Spleen (tissue), 11 donors: ENCODE data around the gene ST3GAL3. TPM values are rescaled to one million over a fixed set of nuclear protein-coding genes. Genes with fewer than 3 reads are reported as not detected.

Experiments used
- DNase-seq: peaks from one replicate; pipeline ENCODE4 v3.0.0-alpha.2; 2020
- H3K27ac ChIP-seq, 8 donors: fragments of 200-600 bp; sonication (generic) in 7 of 8; 1 replicate in 4 of 8; 2 replicates in 4 of 8; pipeline versions ENCODE4 v1.5.0 to v1.8.0; 2016 to 2021; ENCODE audit warnings: inconsistent platforms in 4 of 8, mild to moderate bottlenecking in 4 of 8, moderate library complexity in 1 of 8
- H3K27me3 ChIP-seq, 7 donors: fragments of 200-600 bp; sonication (generic) in 6 of 7; replicated peaks in 1 of 7; 1 replicate in 4 of 7; 2 replicates in 3 of 7; pipeline versions ENCODE4 v1.5.0 to v1.8.0; 2016 to 2021; ENCODE audit warnings: inconsistent platforms in 3 of 7, mild to moderate bottlenecking in 1 of 7
- H3K36me3 ChIP-seq, 6 donors: fragments of 200-600 bp; sonication (generic) in 5 of 6; 1 replicate in 4 of 6; 2 replicates in 2 of 6; pipeline versions ENCODE4 v1.5.0 to v1.8.0; 2016 to 2021; ENCODE audit warnings: inconsistent platforms in 2 of 6
- H3K4me1 ChIP-seq, 6 donors: fragments of 200-600 bp; sonication (generic) in 5 of 6; 1 replicate in 3 of 6; 2 replicates in 3 of 6; pipeline versions ENCODE4 v1.5.0 to v1.8.0; 2016 to 2021; ENCODE audit warnings: inconsistent platforms in 3 of 6
- H3K4me3 ChIP-seq, 8 donors: fragments of 200-600 bp; sonication (generic) in 7 of 8; 1 replicate in 4 of 8; 2 replicates in 4 of 8; pipeline versions ENCODE4 v1.5.0 to v1.8.0; 2016 to 2021; ENCODE audit warnings: inconsistent platforms in 4 of 8, mild to moderate bottlenecking in 4 of 8, moderate library complexity in 2 of 8
- H3K9me3 ChIP-seq, 8 donors: fragments of 200-600 bp; sonication (generic) in 7 of 8; 1 replicate in 4 of 8; 2 replicates in 4 of 8; pipeline versions ENCODE4 v1.5.0 to v1.8.0; 2016 to 2021; ENCODE audit warnings: inconsistent platforms in 4 of 8
- POLR2A ChIP-seq, 3 donors: fragments of 450-650 bp; IDR thresholded peaks; one replicate each; pipeline ENCODE4 v1.5.1; 2017; ENCODE audit warnings: antibody characterized with exemption in 3 of 3, mild to moderate bottlenecking in 1 of 3
- POLR2AphosphoS5 ChIP-seq, 3 donors: sonication (generic); formaldehyde crosslinking; IDR thresholded peaks; one replicate each; pipeline ENCODE4 v1.5.1; 2017; ENCODE audit warnings: antibody characterized with exemption in 3 of 3
- WGBS, 5 donors: extraction: QIAGEN DNeasy Blood & Tissue Kit in 3 of 5; methylation state at CpG; one replicate each; pipeline versions ENCODE4 v1.1.5 to v1.1.7; 2013 to 2018; 5-methylcytosine and 5-hydroxymethylcytosine counted together
- intact Hi-C: fragments of 100-400 bp; cut with DNase I; formaldehyde crosslinking; loops from one replicate; pipeline ENCODE4 v1.15.0; 2023; ENCODE audit warnings: low total_unique reads
- polyA plus RNA-seq, 3 donors: library from polyadenylated mRNA; stranded (reverse); fragments of 200-250 nt; gene quantifications; one replicate each; pipeline ENCODE4 v1.2.1, GENCODE V29; 2013
- total RNA-seq, 7 donors: library from RNA; depleted of rRNA in 3 of 7; stranded (reverse); fragments of >200 nt in 3 of 7; fragmentation: NEBNext Ultra II Directional in 4 of 7; extraction: Animal tissue kit (Norgen Biotek cat#: 25700) in 4 of 7; gene quantifications; one replicate each; pipeline versions ENCODE4 v1.1.0 to v1.2.1, GENCODE V29; 2016 to 2021
- TF ChIP-seq, protein P1 (sequence below), 11 experiments: fragments of 200-600 bp in 7 of 11; fragments of 450-650 bp in 4 of 11; sonication (generic) in 4 of 11; IDR thresholded peaks in 8 of 11; conservative IDR thresholded peaks in 3 of 11; 1 replicate in 7 of 11; 2 replicates in 4 of 11; pipeline versions ENCODE4 v1.4.0 to v1.8.0; 2016 to 2021; ENCODE audit warnings: antibody characterized with exemption in 11 of 11, inconsistent platforms in 4 of 11, mild to moderate bottlenecking in 1 of 11
- donor health status: healthy with polysubstance abuse.
- donor health status: DM: no; HTN: no; CAD: no; lungs with moderate emphysema.
- donor health status: DM: no; HTN: no; CAD: no.
- donor health status: Bipolar disorder and iron deficiency.
- donor health status: healthy.
- donor health status: DM: no; HTN: no; CAD: no.
- donor health status: DM: yes; HTN: yes; CAD: no.

ST3GAL3 gene
- total and polyA plus RNA-seq, 10 donors = 6.4 to 34.3 (median 21.0) TPM

DNA sequence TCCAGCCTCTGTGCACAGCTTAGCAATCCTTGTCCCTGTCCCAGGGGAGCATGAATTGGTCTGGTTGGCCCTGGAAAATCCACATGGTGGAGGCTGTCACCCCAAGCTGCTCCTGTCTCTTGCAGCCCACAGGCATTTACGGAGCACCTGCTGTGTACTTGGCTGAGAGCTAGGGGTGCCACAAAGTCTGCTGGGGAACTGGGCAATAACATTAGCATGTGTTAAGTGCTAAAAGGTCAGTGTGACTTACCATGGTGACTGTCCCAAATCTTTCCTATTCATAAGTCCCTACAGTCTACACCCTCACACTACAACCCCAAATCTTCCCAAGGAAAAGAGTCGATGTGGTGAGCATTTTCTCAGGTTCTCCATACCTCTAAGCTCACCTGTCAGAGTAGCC lies 172.7 kb downstream of the ST3GAL3 start:
- TF ChIP-seq, protein P1, sequence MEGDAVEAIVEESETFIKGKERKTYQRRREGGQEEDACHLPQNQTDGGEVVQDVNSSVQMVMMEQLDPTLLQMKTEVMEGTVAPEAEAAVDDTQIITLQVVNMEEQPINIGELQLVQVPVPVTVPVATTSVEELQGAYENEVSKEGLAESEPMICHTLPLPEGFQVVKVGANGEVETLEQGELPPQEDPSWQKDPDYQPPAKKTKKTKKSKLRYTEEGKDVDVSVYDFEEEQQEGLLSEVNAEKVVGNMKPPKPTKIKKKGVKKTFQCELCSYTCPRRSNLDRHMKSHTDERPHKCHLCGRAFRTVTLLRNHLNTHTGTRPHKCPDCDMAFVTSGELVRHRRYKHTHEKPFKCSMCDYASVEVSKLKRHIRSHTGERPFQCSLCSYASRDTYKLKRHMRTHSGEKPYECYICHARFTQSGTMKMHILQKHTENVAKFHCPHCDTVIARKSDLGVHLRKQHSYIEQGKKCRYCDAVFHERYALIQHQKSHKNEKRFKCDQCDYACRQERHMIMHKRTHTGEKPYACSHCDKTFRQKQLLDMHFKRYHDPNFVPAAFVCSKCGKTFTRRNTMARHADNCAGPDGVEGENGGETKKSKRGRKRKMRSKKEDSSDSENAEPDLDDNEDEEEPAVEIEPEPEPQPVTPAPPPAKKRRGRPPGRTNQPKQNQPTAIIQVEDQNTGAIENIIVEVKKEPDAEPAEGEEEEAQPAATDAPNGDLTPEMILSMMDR (IDR thresholded peaks at IDR 0.05 in 8 of 11, conservative IDR thresholded peaks at IDR 0.05 in 3 of 11) = no peak
- no peak for TF ChIP-seq POLR2AphosphoS5 (IDR thresholded peaks at IDR 0.05)
- TF ChIP-seq POLR2A (IDR thresholded peaks at IDR 0.05) = no peak
- 92 to 98% (median 96%) methylated on average over 2 of the region's 2 CpGs for WGBS, 5 donors
- intact Hi-C loops = no loop called here

DNA sequence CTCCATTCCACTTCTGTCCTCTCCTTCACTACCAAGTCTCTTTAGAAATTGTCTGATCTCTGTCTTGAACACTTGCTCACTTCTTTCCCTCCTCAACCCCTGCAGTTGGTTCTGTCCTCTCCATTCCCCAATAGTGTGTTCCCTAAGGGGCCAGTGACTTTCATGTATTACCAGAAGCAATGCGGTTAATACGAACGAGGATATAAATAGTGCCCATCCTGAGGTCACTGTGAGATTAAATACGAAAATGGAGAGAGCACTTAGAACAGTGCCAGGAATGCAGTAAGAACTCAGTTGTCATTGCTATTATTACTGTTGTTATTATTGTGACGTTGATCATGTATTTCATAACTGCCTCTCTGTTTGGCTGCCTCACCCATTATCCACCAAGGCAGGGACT lies 173.3 kb downstream of the ST3GAL3 start:
- H3K36me3 ChIP-seq = peaks cover 0 to 44% (median 6%) of the 10 kb centered on the region in 6 donors
- no peaks in the 10 kb centered on the region for H3K4me1 ChIP-seq
- no peaks in the 10 kb centered on the region for H3K9me3 ChIP-seq
- no peaks in the 10 kb centered on the region for H3K27me3 ChIP-seq
- no peak for TF ChIP-seq POLR2AphosphoS5 (IDR thresholded peaks at IDR 0.05)
- no peak for TF ChIP-seq POLR2A (IDR thresholded peaks at IDR 0.05)
- TF ChIP-seq, protein P1 (IDR thresholded peaks at IDR 0.05 in 8 of 11, conservative IDR thresholded peaks at IDR 0.05 in 3 of 11) = no peak
- H3K4me3 ChIP-seq = no peak overlapping the region
- 83 to 92% (median 90%) methylated on average over 5 of the region's 5 CpGs for WGBS, 5 donors
- no peak overlapping the region for H3K27ac ChIP-seq
- no peak for DNase-seq
- intact Hi-C loops = no loop called here

More for the DNA sequence above, 172.7 kb downstream of the ST3GAL3 start:
- H3K9me3 ChIP-seq = no peaks in the 10 kb centered on the region
- DNase-seq = no peak
- H3K4me3 ChIP-seq = no peak overlapping the region
- no peaks in the 10 kb centered on the region for H3K4me1 ChIP-seq
- H3K36me3 ChIP-seq = peaks cover 0 to 38% (median 6%) of the 10 kb centered on the region in 6 donors
- H3K27ac ChIP-seq = no peak overlapping the region
- no peaks in the 10 kb centered on the region for H3K27me3 ChIP-seq

DNA sequence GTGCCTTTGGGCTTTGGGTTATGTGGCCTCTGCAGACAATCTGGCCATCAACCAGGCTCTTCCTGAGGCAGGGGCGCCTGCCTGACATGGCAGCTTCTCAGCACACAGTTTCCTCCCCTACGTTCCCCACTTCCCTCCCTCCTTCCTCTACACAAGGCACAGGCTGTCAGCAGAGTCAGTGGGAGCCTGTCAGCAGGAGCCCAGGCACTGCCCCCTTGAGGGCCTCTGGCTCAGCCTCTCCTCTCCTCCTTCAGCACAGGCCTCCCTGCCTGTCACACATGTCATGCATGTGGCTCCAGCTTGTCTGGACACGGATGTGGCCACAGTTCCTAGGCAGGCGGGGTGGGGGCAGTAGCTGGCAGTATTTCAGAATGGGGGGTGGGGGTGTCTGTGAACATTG lies 174.1 kb downstream of the ST3GAL3 start:
- intact Hi-C loops = no loop called here
- DNase-seq = no peak
- TF ChIP-seq, protein P1 (IDR thresholded peaks at IDR 0.05 in 8 of 11, conservative IDR thresholded peaks at IDR 0.05 in 3 of 11) = no peak
- no peak for TF ChIP-seq POLR2AphosphoS5 (IDR thresholded peaks at IDR 0.05)
- TF ChIP-seq POLR2A (IDR thresholded peaks at IDR 0.05) = no peak

DNA sequence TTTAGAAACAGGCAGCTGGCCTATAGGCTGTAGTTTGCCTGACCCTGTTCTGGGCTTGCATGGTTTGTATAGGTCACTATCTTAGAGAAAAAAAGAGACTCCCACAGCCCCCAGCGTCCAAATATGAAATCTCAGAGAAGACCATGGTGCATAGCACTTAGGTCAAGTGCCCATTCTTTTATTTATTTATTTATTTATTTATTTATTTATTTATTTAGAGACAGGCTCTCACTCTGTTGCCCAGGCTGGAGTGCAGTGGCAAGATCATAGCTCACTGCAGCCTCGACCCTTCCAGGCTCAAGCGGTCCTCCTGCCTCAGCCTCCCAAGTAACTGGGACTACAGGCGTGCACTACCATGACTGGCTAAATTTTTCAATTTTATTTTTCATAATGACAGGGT lies 175.4 kb downstream of the ST3GAL3 start:
- H3K4me3 ChIP-seq = no peak overlapping the region
- intact Hi-C loops = no loop called here
- no peaks in the 10 kb centered on the region for H3K9me3 ChIP-seq
- no peaks in the 10 kb centered on the region for H3K4me1 ChIP-seq
- no peak for DNase-seq
- H3K27ac ChIP-seq = no peak overlapping the region
- peaks cover 0 to 46% (median 6%) of the 10 kb centered on the region in 6 donors for H3K36me3 ChIP-seq
- TF ChIP-seq, protein P1 (IDR thresholded peaks at IDR 0.05 in 8 of 11, conservative IDR thresholded peaks at IDR 0.05 in 3 of 11) = no peak
- TF ChIP-seq POLR2A (IDR thresholded peaks at IDR 0.05) = no peak
- TF ChIP-seq POLR2AphosphoS5 (IDR thresholded peaks at IDR 0.05) = no peak
- 89 to 97% (median 96%) methylated on average over 4 of the region's 4 CpGs for WGBS, 5 donors
- no peaks in the 10 kb centered on the region for H3K27me3 ChIP-seq

More for the DNA sequence above, 174.1 kb downstream of the ST3GAL3 start:
- no peaks in the 10 kb centered on the region for H3K9me3 ChIP-seq
- WGBS, 5 donors = 48 to 65% (median 55%) methylated on average over 4 of the region's 4 CpGs
- no peaks in the 10 kb centered on the region for H3K4me1 ChIP-seq
- no peaks in the 10 kb centered on the region for H3K27me3 ChIP-seq
- no peak overlapping the region for H3K4me3 ChIP-seq
- no peak overlapping the region for H3K27ac ChIP-seq
- H3K36me3 ChIP-seq = peaks cover 0 to 46% (median 6%) of the 10 kb centered on the region in 6 donors
